ENCODE measurements around the gene SLC7A6. TPM values are rescaled to one million over a fixed set of nuclear protein-coding genes. Genes with fewer than 3 reads are reported as not detected.

The SLC7A6 gene
- total and polyA plus RNA-seq, 8 donors, result 2.9 to 66.1 (median 12.1) TPM

DNA sequence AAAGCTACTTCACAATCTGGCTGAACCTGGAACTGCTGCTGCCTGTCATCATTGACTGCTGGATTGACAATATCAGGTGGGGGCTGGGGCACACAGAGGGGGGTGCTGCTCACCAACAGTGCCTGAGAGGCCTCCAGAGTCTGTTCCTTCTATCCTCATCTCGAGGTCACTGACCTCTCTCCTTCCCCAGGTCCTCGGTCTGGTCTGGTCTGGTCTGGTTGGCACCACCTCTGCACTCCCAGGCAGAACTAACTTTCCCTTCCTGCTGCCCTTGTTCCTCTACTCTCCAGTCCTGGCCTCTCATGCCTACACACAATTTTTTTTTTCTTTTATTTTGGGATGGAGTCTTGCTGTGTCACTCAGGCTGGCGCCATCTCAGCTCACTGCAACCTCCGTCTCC, 15.0 kb upstream of the SLC7A6 start:
- Histone ChIP-seq H3K9me3 (no peaks in the 10 kb centered on the region), H3K36me3 (peaks cover 7 to 59% (median 56%) of the 10 kb centered on the region in 4 donors), H3K4me1 (peaks cover 16 to 31% (median 25%) of the 10 kb centered on the region in 4 donors), H3K27ac (no peak overlapping the region), H3K4me3 (no peak overlapping the region), H3K27me3 (no peaks in the 10 kb centered on the region)
- no peak for DNase-seq
- 85 to 94% (median 92%) methylated on average over 4 of the region's 4 CpGs for WGBS, 5 donors
- intact Hi-C loops (cut with DNase I; ENCODE audit: low total_unique reads), result loop anchor here (5.0 kb wide), 1 partner anchor 73 kb away; no protein-coding TSS in a partner anchor
- no peak for TF ChIP-seq EP300 (IDR thresholded peaks at IDR 0.05)
- no peak for TF ChIP-seq POLR2A (IDR thresholded peaks at IDR 0.05)
- TF ChIP-seq, protein P1, sequence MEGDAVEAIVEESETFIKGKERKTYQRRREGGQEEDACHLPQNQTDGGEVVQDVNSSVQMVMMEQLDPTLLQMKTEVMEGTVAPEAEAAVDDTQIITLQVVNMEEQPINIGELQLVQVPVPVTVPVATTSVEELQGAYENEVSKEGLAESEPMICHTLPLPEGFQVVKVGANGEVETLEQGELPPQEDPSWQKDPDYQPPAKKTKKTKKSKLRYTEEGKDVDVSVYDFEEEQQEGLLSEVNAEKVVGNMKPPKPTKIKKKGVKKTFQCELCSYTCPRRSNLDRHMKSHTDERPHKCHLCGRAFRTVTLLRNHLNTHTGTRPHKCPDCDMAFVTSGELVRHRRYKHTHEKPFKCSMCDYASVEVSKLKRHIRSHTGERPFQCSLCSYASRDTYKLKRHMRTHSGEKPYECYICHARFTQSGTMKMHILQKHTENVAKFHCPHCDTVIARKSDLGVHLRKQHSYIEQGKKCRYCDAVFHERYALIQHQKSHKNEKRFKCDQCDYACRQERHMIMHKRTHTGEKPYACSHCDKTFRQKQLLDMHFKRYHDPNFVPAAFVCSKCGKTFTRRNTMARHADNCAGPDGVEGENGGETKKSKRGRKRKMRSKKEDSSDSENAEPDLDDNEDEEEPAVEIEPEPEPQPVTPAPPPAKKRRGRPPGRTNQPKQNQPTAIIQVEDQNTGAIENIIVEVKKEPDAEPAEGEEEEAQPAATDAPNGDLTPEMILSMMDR (IDR thresholded peaks at IDR 0.05), result no peak
- no peak for TF ChIP-seq POLR2AphosphoS5 (IDR thresholded peaks at IDR 0.05)

- H3K36me3 ChIP-seq, result peaks cover 16 to 74% (median 72%) of the 10 kb centered on the region in 4 donors
- intact Hi-C loops (cut with DNase I; ENCODE audit: low total_unique reads), result no loop called here
These were observed 13.4 kb upstream of the SLC7A6 start for GRCh38 chr16:68250951-68251350.

GRCh38 chr16:68251832-68252231, 12.5 kb upstream of the SLC7A6 start:
- Histone ChIP-seq H3K4me1 (peaks cover 1 to 13% (median 7%) of the 10 kb centered on the region in 4 donors), H3K36me3 (peaks cover 21 to 83% (median 80%) of the 10 kb centered on the region in 4 donors), H3K9me3 (no peaks in the 10 kb centered on the region), H3K27me3 (no peaks in the 10 kb centered on the region), H3K4me3 (no peak overlapping the region), H3K27ac (peak overlapping the region in 3 of 5 donors; percentile 8 to 74 (median 54))
- TF ChIP-seq POLR2AphosphoS5 (IDR thresholded peaks at IDR 0.05) (no peak), POLR2A (IDR thresholded peaks at IDR 0.05) (no peak), EP300 (IDR thresholded peaks at IDR 0.05) (no peak)
- TF ChIP-seq, protein P1 (IDR thresholded peaks at IDR 0.05), result no peak
- no peak for DNase-seq
- intact Hi-C loops (cut with DNase I; ENCODE audit: low total_unique reads), result no loop called here
- 86 to 93% (median 90%) methylated on average over 5 of the region's 5 CpGs for WGBS, 5 donors

More at GRCh38 chr16:68250951-68251350, 13.4 kb upstream of the SLC7A6 start:
- TF ChIP-seq POLR2A (IDR thresholded peaks at IDR 0.05) (no peak), POLR2AphosphoS5 (IDR thresholded peaks at IDR 0.05) (no peak), EP300 (IDR thresholded peaks at IDR 0.05) (no peak)
- TF ChIP-seq, protein P1 (IDR thresholded peaks at IDR 0.05), result no peak
- peaks cover 10 to 21% (median 16%) of the 10 kb centered on the region in 4 donors for H3K4me1 ChIP-seq
- peak overlapping the region in 2 of 5 donors; percentile 39 to 74 for H3K27ac ChIP-seq
- WGBS, 5 donors, result 86 to 93% (median 89%) methylated on average over 6 of the region's 6 CpGs
- H3K4me3 ChIP-seq, result no peak overlapping the region
- no peaks in the 10 kb centered on the region for H3K27me3 ChIP-seq
- DNase-seq, result no peak
- H3K9me3 ChIP-seq, result no peaks in the 10 kb centered on the region

DNA sequence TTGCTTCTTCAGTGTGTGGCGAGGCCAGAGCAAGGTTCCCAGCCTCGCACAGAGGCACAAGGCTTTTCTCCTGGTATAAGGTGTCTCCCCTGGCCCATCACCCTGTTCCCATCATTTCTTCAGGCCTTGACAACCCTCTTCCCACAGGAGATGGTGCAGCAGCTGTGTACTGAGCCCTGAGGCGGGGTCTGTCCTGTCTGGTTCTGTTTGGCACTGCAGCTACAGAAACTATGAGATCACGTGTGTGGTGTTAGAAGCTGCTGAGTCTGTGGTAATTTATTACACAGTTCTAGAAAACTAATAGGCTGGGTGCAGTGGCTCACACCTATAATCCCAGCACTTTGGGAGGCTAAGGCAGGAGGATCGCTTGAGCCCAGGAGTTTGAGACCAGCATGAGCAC, 11.9 kb upstream of the SLC7A6 start:
- Histone ChIP-seq H3K36me3 (peaks cover 21 to 89% (median 82%) of the 10 kb centered on the region in 4 donors), H3K9me3 (no peaks in the 10 kb centered on the region), H3K27ac (peak overlapping the region in 3 of 5 donors; percentile 8 to 74 (median 54)), H3K4me3 (no peak overlapping the region), H3K27me3 (no peaks in the 10 kb centered on the region), H3K4me1 (peaks cover 0 to 10% (median 4%) of the 10 kb centered on the region in 4 donors)
- 81 to 97% (median 94%) methylated on average over 5 of the region's 5 CpGs for WGBS, 5 donors
- intact Hi-C loops (cut with DNase I; ENCODE audit: low total_unique reads), result no loop called here
- DNase-seq, result no peak
- no peak for TF ChIP-seq EP300 (IDR thresholded peaks at IDR 0.05)
- TF ChIP-seq, protein P1 (IDR thresholded peaks at IDR 0.05), result no peak
- TF ChIP-seq POLR2AphosphoS5 (IDR thresholded peaks at IDR 0.05), result no peak
- TF ChIP-seq POLR2A (IDR thresholded peaks at IDR 0.05), result no peak

All from stomach (tissue), 9 donors.